NT2/D1 (cell line): Measurements from ENCODE around the gene DIO2.

ENCODE experiments used
- SUZ12 ChIP-seq: IDR thresholded peaks from 2 replicates; pipeline ENCODE4 v1.6.1; 2011; ENCODE audit not compliant: insufficient read length, insufficient read depth; ENCODE audit errors: extremely low read depth
- YY1 ChIP-seq: IDR thresholded peaks from 2 replicates; pipeline ENCODE4 v1.6.1; 2011; ENCODE audit not compliant: insufficient read length, insufficient read depth
- ZNF274 ChIP-seq: IDR thresholded peaks from 2 replicates; pipeline ENCODE4 v1.6.1; 2011; ENCODE audit warnings: mild to moderate bottlenecking, low read depth, low read length

DNA sequence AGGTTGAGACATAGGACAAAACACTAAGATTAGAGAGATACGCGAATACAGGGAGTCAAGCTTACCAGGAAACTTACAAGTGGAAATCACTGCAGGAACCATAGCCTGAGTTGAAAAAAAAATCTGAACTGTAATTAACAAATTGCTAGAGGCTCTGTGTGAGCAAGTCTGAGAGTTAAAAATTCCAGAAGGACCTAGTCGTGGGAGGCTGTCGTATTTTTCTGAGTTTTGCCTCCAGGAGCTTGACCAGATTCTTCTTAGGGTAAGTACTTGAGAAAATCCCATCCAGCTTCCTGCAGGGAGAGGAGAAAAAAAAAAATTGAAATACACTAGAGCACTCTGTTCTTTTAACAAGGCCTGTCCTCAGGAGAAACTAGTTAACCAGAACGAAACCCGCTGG lies 22.7 kb downstream of the DIO2 start:
- TF ChIP-seq YY1 (no peak), ZNF274 (no peak), SUZ12 (no peak)
